Stimulated activated CD4-positive, alpha-beta T cell treated with anti-CD3 and anti-CD28 coated beads, Interleukin-4, amount 100 ng/mL, for 48 hours (primary cell): Measurements from ENCODE around the gene RSPRY1.

ENCODE experiments used
- DNase-seq, 2 donors: peaks; one replicate each; pipeline ENCODE4 v3.0.0-alpha.2; 2020; ENCODE audit warnings: low read depth in 2 of 2

RSPRY1 gene

DNA sequence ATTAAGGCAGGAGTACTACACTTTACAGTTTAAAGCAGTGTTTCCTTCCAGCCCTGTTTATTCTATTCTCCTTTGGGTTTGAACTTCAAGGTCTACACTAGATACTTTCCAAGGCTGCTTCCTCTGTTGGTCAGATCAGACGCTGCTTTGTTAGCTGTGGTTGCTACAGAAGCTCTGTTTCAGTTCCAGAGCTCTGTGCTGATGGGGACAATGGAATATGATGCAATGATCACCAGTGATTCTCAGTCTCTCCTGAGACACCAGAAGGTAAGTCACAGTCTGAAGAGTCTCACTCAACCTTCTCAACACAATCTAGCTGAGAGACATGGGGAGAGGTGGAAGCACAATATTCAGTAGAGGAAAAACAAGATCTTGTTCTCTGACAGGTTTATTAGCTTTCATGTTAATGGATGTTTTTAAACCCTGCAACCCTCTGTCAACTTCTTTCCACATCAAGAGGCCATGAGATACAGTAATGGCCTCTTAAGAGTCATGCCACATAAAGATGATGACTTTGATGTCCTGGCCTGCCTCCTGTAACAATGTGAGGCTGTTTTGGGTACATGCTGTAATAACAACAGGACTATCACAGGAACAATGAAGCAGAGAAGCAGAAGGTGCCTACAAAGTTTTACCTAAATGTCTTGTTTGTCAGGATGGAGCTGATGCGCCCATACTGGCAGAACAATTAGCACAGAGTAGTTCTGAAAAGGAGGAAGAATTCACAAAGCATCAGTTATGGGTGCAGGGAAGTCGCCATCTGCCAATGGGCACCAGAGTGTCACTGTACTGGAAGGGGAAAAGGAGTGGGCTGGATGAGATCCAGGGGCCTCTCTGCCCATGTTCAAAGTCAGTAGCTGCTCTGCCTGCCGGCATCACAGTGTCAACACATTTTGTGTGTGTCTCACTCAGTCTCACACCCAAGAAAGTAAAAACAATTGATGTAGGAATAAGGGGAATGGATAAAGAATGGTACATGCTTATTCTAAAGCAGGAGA lies 33.7 kb upstream of the RSPRY1 start:
- no peak for DNase-seq

DNA sequence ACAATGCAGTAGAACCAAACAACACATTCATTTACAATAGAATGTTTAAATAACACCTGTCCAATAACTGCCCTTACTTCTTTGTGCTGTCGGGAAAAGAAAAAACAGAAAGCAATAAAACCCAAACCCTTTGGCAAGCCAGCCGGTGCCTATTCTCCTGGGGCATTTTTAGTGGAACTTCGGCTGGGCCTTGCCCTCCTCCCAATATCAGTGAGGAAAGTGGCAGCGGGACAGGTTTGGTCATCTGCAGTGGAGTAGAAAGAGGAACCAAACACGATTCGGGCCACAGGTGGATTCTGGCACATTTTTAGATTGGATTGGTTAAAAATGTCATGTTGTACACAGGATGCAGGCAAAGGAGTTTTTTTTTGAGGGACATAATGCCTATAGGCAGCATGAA lies 32.3 kb upstream of the RSPRY1 start:
- DNase-seq, result no peak

DNA sequence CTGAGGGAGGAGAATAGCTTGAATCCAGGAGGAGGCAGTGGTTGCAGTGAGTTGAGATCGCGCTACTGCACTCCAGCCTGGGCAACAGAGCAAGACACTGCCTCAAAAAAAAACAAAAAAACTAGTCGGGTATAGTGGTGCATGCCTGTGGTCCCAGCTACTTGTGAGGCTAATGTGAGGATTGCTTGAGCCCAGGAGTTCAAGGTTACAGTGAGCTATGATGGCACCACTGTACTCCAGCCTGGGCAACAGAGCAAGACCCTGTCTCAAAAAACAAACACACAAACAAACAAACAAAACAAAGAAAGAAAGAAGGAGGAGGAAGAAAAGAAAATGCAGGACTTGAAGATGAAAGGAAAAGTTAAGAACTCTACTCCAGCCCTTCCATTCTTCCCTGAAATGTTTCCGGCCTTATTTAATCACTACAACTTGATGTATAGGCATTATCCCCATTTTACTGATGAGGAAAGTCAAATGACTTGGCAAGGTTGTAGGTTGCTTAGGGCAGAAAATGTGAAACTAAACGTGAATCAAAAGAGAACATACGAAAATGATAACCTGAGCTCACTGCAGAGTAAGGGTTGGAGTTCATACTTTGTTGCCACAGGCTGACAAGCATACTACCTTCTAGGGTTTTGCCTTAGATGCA lies 30.3 kb upstream of the RSPRY1 start:
- DNase-seq, result no peak

DNA sequence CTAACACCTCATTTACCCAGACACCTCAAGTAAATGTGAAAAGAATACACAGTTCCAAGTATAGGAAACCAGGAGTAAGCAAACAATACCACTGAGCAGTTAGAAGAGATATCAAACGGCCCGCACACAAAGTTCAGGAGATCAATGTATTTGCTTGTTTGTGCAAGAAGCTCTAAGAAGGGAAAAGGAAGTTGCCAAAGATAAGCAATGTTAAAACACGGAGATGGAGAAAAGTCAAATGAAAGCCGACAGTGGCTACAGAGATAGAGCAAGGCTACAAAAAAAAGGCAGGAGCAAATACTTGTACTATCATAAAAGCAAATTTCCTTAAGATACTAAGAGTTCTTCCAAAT lies 29.8 kb upstream of the RSPRY1 start:
- no peak for DNase-seq

DNA sequence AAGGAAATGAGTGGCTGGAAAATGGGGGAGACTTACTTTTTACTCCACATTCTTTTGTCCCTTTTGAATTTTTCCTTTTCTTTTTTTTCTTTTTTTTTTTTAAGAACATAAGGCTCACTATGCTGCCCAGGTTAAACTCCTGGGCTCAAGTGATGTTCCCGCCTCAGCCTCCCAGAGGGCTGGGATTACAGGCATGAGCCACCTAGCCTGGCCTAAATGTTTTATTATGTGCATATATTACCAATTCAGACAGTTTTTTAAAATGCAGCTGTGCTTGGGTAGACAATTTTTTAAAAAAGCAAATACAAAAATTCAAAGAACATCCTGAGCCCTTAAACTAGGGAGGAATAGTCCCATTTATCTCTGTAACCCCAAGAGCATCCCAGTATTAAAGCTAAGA lies 28.6 kb upstream of the RSPRY1 start:
- DNase-seq, result no peak

DNA sequence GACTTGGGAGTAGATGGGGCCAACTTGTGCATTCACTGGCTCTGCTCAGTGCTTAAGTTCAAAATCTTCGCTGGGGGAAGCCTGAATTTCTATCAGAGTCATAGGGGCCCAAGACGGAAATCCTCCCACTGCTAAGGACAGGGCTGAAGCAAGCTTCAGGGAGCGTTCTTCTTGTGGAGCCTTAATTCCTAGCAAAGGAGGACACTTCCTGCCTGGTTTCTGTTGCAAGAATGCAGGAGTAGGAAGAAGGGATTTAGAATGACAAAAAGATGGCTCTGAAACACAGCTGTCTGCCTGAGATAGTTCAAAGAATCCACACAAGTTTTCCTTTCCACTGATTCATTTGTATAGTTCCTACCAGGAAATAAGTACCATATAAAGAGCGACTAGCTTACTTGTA lies 26.7 kb upstream of the RSPRY1 start:
- DNase-seq, result no peak

DNA sequence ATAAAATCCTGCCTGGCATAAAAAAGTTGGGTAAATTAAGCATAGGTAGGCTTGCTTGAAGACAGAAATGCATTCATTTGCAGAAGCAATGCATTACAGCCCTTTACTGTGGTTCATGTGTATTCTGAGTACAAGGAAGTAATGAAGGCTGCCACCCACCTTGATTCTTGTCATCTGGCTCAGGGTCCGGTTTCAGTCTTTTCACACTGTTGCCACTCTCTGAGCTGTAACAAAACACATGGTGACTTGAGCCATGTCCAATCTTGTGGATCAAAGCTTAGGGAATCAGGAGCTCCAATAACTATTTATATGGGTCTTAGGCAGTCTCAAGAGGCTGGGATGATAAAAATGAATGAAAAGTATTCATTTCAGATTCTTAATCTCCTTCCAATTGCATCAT lies 22.3 kb upstream of the RSPRY1 start:
- DNase-seq, result no peak

DNA sequence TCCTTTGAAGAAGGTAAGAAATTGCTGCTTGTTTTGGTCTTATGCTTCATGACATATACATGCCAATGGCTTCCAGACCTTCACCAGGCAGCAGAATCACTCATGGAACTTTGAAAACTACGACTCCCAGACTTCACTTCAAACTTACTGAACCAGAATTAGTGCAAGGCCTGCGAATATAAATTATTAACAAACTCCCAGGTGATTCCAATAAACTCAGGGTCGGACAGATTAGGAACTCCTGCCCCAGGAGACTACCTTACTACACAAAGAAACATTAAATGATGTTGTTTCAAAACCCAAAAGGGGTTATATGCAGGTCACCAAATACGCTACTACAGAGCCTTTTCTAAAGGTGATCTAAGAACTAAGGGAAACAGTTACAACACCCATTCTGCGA lies 20.6 kb upstream of the RSPRY1 start:
- DNase-seq, result no peak

DNA sequence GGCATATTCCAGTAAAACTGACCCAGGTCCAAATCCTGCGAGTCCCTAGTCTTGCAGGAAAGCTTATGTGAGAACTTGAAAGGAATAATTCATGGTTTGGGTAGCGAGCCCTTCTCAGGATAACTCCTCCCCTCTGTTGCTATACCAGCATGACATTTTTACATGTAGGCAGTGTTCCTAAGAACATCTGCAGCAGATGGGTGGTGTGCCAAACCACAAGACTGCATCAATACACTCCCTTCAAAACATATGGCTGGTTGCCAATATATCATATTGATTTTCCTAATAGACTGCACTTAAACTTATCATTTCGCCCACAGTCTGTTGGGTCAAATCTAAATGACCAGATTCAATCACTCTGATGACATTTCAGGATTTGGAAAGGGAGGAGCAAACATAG lies 20.2 kb upstream of the RSPRY1 start:
- DNase-seq, result no peak

DNA sequence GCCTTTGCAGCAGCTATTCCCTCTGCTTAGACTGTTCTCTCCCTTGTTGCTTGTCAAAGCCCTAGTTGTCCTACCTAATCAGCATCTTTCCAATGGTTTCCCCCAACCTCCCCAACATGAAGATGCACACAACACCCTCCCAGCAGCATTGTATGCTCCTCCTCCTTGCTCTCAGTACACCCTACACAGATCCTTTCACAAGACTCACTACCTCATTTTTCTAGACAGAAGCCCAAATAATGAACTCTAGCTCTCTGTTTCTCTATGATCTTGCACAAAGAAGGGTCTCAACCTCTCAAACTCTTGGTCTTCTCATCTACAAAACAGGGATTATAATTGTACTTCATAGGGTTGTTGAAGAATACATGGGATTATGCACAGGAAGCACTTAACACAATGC lies 19.7 kb upstream of the RSPRY1 start:
- no peak for DNase-seq

DNA sequence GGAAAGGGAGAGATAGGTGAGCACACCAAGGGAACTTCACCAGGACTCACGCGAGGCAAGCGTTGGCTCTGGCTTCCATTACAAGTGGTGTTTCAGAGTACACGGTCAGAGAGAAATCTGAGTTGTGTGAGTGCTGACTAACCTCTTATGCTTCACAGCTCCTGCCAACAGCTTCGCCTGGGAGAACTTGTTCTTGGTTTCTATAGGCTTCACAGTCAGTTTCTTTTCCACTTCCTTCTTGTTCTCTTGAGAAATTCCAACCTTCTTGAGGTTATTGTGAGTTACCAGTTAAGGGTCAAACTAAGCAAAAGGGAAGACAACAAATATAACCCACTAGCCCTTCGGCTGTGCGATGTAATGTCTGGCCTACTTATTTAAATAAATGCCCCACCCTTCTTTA lies 19.2 kb upstream of the RSPRY1 start:
- DNase-seq, result no peak

DNA sequence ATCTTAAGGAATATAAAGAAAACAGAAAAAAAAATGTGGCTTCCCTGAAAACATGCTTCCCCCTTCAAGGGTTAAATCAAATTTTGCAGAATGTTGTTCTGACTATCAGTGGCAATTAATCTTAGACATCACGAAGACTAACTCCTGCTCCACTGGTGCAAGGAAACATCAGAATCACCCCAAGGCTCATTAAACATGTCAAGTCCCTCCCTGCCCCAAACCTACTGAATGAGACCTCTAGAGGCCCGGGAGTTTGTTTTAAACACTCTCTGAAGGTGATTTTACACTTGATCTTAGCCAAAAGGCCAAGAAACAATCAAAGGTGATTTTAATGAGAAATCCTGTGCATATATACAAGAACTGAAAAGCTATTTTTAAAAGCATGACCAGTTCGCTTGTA lies 18.6 kb upstream of the RSPRY1 start:
- DNase-seq, result no peak

DNA sequence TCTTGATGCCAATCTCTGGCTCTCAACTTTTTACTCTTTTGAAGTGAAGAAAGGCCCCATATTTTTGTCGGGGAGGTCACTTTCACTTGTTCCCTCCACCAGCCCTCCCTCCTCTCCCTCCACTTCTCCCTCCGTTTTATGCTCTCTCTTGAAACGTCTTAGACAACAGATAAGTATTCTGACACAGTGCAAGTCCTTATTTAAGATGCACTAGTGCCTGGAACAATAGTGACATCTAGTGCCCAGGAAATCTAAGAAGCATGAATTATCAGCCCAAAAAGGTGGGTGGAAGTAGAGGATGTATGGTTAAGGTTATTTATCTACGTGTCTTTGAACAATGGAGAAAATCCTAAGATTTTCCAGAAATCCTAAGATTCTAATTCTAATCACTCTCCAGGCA lies 18.2 kb upstream of the RSPRY1 start:
- no peak for DNase-seq

DNA sequence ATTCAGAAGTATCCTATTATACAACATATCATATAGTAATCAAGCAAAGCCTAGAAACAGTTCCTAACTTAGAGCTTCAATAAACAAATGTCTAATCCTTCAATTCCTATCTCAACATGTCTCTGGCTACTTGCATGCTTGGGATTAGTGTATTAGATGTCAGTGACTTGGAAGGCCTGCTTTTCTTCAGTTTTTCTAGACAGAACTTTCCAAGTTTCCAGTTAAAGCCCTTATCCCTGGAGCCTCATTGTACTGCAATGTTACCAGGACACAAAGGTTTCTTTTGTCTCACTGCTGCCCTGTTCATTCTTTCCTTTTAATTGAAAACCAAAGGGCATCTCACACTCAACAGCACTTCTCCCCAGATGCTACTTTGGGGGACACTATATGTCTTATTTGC lies 16.8 kb upstream of the RSPRY1 start:
- DNase-seq, result no peak

DNA sequence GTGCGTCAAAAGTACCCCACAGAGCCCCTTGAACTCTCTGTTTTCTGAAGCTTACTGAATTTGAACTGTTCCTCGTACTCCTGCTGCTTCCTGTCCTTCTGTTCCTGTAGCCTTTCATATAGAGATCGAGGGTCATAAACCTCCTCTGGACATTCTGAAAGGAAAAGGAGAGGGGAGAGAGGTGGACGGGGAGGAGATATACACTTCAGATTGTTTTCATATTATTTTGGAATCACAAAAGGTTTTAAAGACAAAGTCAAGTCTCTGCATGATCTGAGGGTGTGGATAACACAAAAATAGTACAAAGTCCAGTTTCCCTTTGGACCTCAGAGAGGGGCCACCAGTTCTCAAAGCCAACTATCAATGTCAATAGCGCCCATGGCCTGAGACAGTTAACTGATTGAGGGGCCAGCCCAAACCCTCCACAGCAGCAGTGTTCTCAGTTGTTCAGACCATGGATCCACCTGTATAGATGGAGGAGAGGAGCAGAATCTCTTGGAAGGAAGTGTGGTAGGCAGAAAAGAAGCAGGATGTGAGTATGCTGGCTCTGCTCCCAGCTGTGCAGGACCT lies 13.3 kb upstream of the RSPRY1 start:
- DNase-seq, result no peak

DNA sequence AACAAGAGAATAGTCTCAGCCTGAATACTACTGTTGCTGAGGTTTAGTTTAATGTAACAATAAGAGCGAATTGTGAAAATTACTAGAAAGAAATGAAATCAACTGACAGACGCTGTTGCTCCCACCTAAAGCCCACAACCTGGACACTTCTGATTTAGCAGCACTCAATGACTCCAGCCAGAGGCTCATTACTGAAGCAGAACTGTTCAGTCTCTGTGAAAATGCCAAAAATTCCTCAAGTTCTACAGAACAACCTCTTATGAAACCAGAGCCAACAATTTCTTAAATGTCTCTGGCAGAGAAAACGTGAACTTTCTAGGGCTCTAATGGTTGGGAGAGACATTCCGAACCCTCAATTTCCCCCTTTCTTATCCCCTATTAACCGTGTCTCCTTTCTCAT lies 10.2 kb upstream of the RSPRY1 start:
- DNase-seq, result no peak

DNA sequence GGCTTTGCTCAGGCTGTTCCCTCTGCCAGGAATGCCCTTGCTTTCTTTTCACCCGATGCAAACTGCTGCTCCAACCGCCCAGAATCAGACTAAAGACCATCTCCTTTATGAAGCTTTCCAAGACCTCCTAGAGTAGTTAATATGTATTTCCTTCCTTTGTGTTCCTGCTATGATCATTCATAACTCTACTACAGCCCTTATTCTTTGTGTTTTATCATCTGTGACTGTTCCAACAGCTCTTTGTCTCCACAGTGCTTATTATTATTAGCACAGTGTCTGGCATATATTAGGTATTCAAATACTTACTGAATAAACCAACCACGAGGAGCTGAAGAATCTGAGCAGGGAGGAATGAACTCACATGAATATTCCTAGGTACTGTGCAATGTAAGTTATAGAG lies 7.9 kb upstream of the RSPRY1 start:
- no peak for DNase-seq

DNA sequence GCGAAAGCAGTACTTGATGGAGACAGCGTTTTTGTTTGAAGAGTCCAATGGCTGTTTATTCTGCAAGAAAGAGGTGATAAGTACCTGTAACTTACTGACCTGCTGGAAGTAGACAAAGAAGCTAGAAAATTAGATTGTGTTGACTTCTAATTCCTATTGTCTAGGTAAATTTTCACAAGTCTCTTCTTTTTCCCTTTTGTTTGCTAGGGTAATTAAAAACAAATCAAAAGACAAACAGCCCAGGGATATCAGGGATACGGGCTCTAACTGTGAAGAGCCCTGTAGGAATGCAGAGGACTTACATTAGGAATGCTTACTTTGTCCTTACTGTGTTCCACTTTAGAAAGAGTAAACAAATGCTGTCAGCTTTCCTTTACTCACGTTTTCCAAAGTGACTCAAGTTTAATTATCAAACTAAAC lies 7.3 kb upstream of the RSPRY1 start:
- no peak for DNase-seq

DNA sequence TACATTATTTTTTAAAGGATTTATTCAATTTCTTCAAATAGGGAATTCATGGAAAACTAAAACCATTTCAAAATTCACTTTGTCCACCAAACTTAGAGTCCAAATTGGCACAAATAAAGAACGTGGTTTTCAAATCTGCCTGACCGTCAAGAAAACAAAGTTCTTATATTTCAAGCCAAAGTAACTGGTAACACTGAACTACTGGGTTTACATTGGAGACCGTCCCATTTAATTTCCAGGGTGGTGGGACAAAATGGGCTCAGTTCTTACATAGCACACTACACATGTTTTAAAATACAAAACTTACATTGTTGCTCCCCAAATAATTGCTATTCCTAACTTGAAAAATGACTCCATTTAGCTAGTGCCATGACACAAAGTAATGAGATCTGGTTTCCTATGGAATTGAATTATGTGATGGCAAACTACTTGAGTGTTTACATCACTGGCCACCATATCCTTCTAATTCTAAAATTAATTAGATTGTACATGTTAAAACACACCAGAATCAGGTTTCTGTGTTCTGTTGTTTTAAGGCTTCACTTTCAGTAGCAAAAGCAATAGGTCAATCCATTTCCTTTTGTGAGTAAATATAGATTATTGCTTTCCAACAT lies 6.8 kb upstream of the RSPRY1 start:
- no peak for DNase-seq

DNA sequence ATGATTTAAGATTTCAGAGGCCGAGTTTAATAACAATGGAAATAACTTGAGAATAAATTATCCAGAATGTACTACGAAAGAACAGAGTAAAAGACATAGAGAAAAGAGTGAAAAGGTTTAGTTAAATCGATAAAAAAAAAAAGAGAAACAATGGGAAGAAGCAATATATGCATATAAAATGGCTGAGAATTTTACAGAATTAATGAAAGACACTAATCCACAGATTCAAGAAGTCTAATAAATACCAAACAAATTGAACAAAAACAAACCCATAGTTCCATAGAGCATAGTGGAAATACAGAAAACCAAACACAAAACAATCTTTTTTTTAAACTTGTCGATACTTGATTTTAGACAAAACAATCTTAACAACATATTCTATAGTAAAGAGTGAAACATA lies 2.0 kb upstream of the RSPRY1 start:
- DNase-seq, result no peak

DNA sequence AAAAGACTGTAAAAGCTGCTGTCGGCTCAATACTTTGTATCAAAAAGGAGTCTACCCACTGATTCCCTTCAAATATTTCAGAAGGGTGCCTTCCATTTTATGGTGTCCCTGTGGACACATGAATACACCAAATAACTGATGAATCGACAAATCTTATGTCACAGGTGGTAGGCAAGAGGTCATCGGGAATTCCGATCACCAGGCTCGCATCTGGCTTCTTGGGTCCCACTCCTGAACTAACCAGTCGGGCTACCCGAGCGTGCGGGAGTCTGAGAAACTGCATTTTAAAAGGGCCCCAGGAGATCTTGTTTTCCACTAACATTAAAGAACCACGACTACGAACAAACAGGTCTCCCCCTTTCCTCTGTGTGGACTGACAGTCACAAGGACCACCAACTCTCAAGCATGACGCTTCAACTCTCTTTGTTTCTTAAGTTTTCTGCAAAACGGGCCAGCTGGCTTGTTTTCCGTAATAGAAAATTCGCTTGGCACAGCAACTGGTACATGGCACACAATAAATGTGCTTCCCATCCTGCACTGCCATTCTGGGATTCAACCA lies 1.2 kb upstream of the RSPRY1 start:
- no peak for DNase-seq

DNA sequence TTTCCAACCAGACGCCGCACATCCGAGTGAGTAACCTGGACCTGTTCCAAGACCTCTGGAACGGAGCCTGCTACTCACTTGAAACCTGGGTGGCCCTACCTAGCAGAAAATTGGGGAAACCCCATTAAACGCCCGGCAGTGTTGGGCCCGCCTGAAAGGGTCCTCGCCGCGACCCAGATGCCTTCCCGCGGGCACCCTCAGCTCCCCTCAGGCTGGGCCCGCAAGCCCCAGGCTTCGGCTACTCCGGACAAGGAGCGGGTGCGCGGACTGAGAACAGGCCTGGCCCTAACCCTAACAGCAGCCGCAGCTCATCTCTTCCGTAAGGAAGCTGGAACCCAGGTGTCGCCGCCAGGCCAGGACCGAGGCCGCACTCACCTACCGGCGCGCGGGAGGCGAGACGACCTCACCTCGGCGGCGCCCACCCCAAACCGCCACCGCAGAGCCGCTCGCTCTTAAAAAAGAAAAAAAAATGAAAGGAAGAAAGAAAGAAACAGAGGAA lies 634 bp upstream of the RSPRY1 start:
- peak; percentile 19 to 22 for DNase-seq
